ENCODE results near the gene GTF2F1. TPM values are rescaled to one million over a fixed set of nuclear protein-coding genes. Genes with fewer than 3 reads are reported as not detected.

The GTF2F1 gene, protein sequence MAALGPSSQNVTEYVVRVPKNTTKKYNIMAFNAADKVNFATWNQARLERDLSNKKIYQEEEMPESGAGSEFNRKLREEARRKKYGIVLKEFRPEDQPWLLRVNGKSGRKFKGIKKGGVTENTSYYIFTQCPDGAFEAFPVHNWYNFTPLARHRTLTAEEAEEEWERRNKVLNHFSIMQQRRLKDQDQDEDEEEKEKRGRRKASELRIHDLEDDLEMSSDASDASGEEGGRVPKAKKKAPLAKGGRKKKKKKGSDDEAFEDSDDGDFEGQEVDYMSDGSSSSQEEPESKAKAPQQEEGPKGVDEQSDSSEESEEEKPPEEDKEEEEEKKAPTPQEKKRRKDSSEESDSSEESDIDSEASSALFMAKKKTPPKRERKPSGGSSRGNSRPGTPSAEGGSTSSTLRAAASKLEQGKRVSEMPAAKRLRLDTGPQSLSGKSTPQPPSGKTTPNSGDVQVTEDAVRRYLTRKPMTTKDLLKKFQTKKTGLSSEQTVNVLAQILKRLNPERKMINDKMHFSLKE
- total RNA-seq: 100 to 1,000 TPM in 1 of 4 donors, 10 to 100 TPM in 3; 42.2 to 166 (median 56.1) TPM

DNA sequence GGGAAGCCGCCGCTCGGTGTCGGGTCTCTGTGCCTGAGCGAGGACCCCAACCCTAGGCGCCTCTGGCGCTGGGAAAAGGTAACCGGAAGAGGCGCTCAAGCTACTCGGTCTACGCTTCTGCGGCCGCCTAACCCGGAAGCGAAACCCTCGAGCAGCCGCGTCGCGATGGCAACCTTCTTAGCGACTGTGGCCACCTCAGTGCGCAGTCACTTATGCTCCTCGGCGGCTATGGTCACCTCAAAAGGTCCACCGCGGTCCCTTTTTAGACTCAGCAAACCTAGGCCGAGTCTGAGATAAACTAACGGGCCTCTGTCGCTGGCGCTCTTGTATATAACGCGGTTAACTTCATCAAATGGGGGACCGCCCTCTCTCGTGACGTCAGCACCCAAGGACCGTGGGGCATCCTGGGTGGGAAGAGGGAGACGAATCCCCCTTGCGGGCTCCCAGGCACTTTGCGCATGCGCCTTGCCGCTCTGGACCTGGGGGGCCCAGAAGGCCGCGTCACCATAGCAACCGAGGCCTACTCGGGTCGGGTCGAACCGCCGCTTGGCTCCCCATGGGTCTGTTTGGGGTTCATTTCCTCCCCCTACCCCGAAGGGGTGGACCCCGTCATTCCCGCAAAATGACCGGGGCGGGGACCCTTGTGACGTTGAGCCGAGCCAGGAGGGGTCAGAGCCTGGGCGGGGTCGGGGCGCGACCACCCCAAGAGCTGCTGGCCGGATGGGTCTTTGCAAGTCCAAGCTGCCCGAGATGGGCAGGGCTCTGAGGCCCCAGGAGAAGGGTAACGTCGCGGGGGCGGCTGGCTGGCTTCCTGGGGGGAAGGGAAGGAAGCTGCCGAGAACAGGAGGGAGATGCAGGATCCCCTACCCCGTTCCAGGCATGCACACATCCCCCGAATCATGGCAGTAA, at the start of gene GTF2F1:
Gene GTF2F1 (minus strand): TSS at position 91 of the 909 bp plus-strand sequence. CDS start 169 bp downstream, outside the sequence.
- Histone ChIP-seq H3K4me3 (peak within 1 kb of the TSS; percentile 62 to 93 (median 82)), H3K4me1 (peaks cover 5 to 18% (median 8%) of the 10 kb centered on the region in 4 donors), H3K27me3 (no peaks in the 10 kb centered on the region), H3K36me3 (peaks cover 0 to 22% (median 6%) of the 10 kb centered on the region in 4 donors), H3K27ac (peak within 1 kb of the TSS; percentile 89 to 98 (median 94)), H3K9me3 (no peaks in the 10 kb centered on the region)
- intact Hi-C loops (cut with DNase I; ENCODE audit: low total_unique reads): loop anchor here (1.0 kb wide), 1 partner anchor 30 kb away; no protein-coding TSS in a partner anchor
- TF ChIP-seq POLR2A (IDR thresholded peaks at IDR 0.05) (peak; percentile 48), POLR2AphosphoS5 (IDR thresholded peaks at IDR 0.05) (peak in 2 of 3 donors; percentile 44 to 55), EP300 (IDR thresholded peaks at IDR 0.05; ENCODE audit: low read depth) (no peak)
- TF ChIP-seq, protein P1, sequence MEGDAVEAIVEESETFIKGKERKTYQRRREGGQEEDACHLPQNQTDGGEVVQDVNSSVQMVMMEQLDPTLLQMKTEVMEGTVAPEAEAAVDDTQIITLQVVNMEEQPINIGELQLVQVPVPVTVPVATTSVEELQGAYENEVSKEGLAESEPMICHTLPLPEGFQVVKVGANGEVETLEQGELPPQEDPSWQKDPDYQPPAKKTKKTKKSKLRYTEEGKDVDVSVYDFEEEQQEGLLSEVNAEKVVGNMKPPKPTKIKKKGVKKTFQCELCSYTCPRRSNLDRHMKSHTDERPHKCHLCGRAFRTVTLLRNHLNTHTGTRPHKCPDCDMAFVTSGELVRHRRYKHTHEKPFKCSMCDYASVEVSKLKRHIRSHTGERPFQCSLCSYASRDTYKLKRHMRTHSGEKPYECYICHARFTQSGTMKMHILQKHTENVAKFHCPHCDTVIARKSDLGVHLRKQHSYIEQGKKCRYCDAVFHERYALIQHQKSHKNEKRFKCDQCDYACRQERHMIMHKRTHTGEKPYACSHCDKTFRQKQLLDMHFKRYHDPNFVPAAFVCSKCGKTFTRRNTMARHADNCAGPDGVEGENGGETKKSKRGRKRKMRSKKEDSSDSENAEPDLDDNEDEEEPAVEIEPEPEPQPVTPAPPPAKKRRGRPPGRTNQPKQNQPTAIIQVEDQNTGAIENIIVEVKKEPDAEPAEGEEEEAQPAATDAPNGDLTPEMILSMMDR (IDR thresholded peaks at IDR 0.05): peak in 3 of 5 experiments; percentile 14 to 31 (median 17)
- in situ Hi-C loops (cut with MboI; ENCODE audit: low pct_ligation_motif_present in 1 of 4, low pct_unique_long_range_greater_than_20kb in 1 of 4, low sequenced_read_pairs in 3 of 4): no loop called here
- peak; percentile 93 for DNase-seq
- WGBS, 2 donors (ENCODE audit: low coverage in 1 of 2): 1% methylated on average over 55 of the region's 69 CpGs; no CpG with 5 or more reads in 1 of the 2 donors

DNA sequence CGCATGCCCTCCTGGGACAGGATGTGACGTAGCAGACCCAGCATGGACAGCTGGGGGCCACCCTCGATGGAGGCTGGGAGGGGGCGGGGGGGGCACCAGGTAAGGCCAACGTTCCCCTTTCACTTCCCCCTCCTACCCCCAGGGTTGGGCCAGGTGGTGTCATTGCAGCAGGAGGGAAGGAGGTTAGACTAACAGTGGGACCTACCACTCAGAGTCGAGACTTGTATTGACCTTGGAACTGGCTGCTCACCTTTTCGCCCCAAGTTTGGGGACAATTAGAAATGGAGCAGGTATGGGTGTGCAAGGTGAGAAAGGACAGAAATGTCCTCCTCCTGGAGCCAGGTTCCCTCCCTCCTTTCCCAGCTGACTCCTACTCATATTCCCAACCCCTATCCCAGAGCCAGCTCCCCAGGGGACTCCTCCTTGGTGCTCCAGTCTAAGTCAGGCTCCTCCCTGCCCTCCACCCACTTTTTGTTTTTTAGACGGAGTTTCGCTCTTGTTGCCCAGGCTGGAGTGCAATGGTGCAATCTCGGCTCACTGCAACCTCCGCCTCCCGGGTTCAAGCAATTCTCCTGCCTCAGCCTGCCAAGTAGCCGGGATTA, 49.2 kb upstream of the GTF2F1 start:
- 85 to 100% methylated on average over 1 to 13 of the region's 13 CpGs for whole genome bisulfite sequencing, 2 donors (ENCODE audit: low coverage in 1 of 2)
- intact Hi-C loops (cut with DNase I; ENCODE audit: low total_unique reads): no loop called here
- no peak for DNase-seq
- Histone ChIP-seq H3K4me1 (no peaks in the 10 kb centered on the region), H3K4me3 (no peak overlapping the region), H3K27me3 (no peaks in the 10 kb centered on the region), H3K27ac (no peak overlapping the region), H3K9me3 (no peaks in the 10 kb centered on the region), H3K36me3 (peaks cover 0 to 15% (median 0%) of the 10 kb centered on the region in 4 donors)
- TF ChIP-seq POLR2AphosphoS5 (IDR thresholded peaks at IDR 0.05): no peak
- no peak for TF ChIP-seq POLR2A (IDR thresholded peaks at IDR 0.05)
- no peak for TF ChIP-seq EP300 (IDR thresholded peaks at IDR 0.05; ENCODE audit: low read depth)
- TF ChIP-seq, protein P1 (IDR thresholded peaks at IDR 0.05): no peak
- in situ Hi-C loops (cut with MboI; ENCODE audit: low pct_ligation_motif_present in 1 of 4, low pct_unique_long_range_greater_than_20kb in 1 of 4, low sequenced_read_pairs in 3 of 4): no loop called here

DNA sequence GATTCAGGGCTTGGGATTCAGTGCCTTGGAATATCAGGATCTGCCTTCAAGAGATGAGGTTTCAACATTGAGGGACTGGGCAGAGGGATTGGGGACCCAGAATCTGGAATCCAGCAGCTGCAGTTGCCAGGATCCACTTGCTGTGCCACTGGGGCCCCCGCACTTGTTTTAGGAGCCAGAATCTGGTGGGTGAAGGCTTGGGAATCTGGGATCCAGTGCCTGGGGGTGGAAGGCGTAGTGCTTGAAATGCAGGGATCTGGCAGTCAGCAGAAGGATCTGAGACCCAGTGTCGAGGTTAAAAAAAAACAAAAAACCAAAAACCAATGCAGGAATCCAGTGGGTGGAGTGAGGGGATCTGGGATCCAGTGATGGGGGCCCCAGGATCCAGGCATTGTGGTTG, 47.9 kb upstream of the GTF2F1 start:
- H3K9me3 ChIP-seq: no peaks in the 10 kb centered on the region
- H3K4me3 ChIP-seq: no peak overlapping the region
- H3K27ac ChIP-seq: no peak overlapping the region
- 87% methylated on average over 3 of the region's 3 CpGs; no CpG with 5 or more reads in 1 of the 2 donors for WGBS, 2 donors (ENCODE audit: low coverage in 1 of 2)
- no peak for TF ChIP-seq POLR2AphosphoS5 (IDR thresholded peaks at IDR 0.05)
- no peak for TF ChIP-seq POLR2A (IDR thresholded peaks at IDR 0.05)
- no peak for TF ChIP-seq EP300 (IDR thresholded peaks at IDR 0.05; ENCODE audit: low read depth)
- TF ChIP-seq, protein P1 (IDR thresholded peaks at IDR 0.05): no peak
- in situ Hi-C loops (cut with MboI; ENCODE audit: low pct_ligation_motif_present in 1 of 4, low pct_unique_long_range_greater_than_20kb in 1 of 4, low sequenced_read_pairs in 3 of 4): no loop called here
- intact Hi-C loops (cut with DNase I; ENCODE audit: low total_unique reads): no loop called here
- no peaks in the 10 kb centered on the region for H3K4me1 ChIP-seq
- H3K36me3 ChIP-seq: peaks cover 0 to 13% (median 0%) of the 10 kb centered on the region in 4 donors
- H3K27me3 ChIP-seq: no peaks in the 10 kb centered on the region
- no peak for DNase-seq

All from transverse colon (tissue), 4 donors.